SH-SY5Y (cell line): ENCODE results near the gene ARMS2.

Experiments used
- GATA2 ChIP-seq: IDR thresholded peaks from 2 replicates; pipeline ENCODE4 v1.6.1; 2011; ENCODE audit warnings: mild to moderate bottlenecking, low read depth, low read length
- GATA3 ChIP-seq: IDR thresholded peaks from 2 replicates; pipeline ENCODE4 v1.6.1; 2011; ENCODE audit warnings: low read depth, mild to moderate bottlenecking, low read length, moderate library complexity

Gene ARMS2

GRCh38 chr10:122454603-122455080 lies at the start of gene ARMS2:
ARMS2 (plus strand) TSS chr10:122454653; CDS start chr10:122454728, 75 bp downstream.
- TF ChIP-seq GATA2, result no peak
- TF ChIP-seq GATA3, result no peak

GRCh38 chr10:122407375-122408125 lies 46.9 kb upstream of the ARMS2 start:
- TF ChIP-seq GATA2 (no peak), GATA3 (no peak)

- TF ChIP-seq GATA2 (no peak), GATA3 (no peak)
These were observed 41.1 kb upstream of the ARMS2 start for GRCh38 chr10:122413327-122413726.

GRCh38 chr10:122417667-122418066 lies 36.8 kb upstream of the ARMS2 start:
- TF ChIP-seq GATA3, result no peak
- 0 out of 2 replicates have a peak, but pooled peaks have one; percentile 30 for TF ChIP-seq GATA2

- TF ChIP-seq GATA3 (no peak), GATA2 (no peak)
These were observed 35.4 kb upstream of the ARMS2 start for GRCh38 chr10:122419016-122419415.

GRCh38 chr10:122419876-122420623 lies 34.4 kb upstream of the ARMS2 start:
- TF ChIP-seq GATA3 (no peak), GATA2 (no peak)

GRCh38 chr10:122420624-122421007 lies 33.8 kb upstream of the ARMS2 start:
- TF ChIP-seq GATA2 (no peak), GATA3 (no peak)

- TF ChIP-seq GATA3 (no peak), GATA2 (no peak)
These were observed 33.3 kb upstream of the ARMS2 start for GRCh38 chr10:122421054-122421625.

GRCh38 chr10:122421742-122422141 lies 32.7 kb upstream of the ARMS2 start:
- TF ChIP-seq GATA3, result no peak
- TF ChIP-seq GATA2, result no peak

- TF ChIP-seq GATA3 (no peak), GATA2 (no peak)
These were observed 32.0 kb upstream of the ARMS2 start for GRCh38 chr10:122422266-122422989.

GRCh38 chr10:122424059-122424458 lies 30.4 kb upstream of the ARMS2 start:
- TF ChIP-seq GATA2, result no peak
- no peak for TF ChIP-seq GATA3

- TF ChIP-seq GATA3, result no peak
- TF ChIP-seq GATA2, result no peak
These were observed 27.6 kb upstream of the ARMS2 start for GRCh38 chr10:122426829-122427228.

GRCh38 chr10:122427280-122427679 lies 27.2 kb upstream of the ARMS2 start:
- TF ChIP-seq GATA2, result no peak
- TF ChIP-seq GATA3, result no peak
